ENCODE results near the gene PKD1L1. TPM values are rescaled to one million over a fixed set of nuclear protein-coding genes. Genes with fewer than 3 reads are reported as not detected.

Gene PKD1L1
- total RNA-seq, 1 experiment from 2014 or later = 0.17 TPM

DNA sequence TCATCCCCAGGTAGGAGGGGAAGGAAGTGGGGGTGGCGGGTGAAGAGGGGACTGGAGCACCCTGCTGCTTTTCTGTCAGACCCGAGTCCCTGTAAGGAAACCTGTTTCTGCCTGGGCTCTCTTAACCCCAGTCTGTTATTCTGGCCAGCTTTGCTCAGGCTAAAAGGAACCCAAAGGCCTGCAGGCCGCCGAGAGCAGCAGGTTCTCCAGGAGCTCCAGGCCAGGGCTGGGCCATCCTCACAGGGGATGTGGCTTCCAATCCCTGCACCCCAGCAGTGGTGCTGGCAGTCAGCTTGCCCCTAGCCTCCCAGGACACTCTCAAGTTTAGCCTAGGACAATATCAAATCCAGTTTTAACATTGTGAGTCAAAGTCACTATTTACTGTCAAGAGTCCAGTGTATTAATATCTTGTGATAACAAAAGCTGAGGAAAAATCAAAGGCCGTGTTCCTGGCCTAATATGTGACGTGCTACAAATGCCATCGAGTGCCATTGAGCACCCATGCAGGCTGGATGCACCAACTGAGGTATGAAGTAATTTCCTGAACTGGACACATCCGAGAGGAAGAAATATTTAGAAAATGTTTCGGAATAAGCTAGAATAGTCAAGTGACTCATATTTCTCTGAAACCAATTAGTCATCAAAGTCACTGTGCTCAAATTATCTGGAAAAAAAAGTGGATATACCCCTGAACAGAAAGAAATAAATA lies 7.0 kb downstream of the PKD1L1 start:
- H3K36me3 ChIP-seq (ENCODE audit: control insufficient read depth in 1 of 2, insufficient read depth in 2 of 2, low read length in 2 of 2) = no peaks in the 10 kb centered on the region
- no peak overlapping the region for H3K9ac ChIP-seq (ENCODE audit: low read length)
- no peaks in the 10 kb centered on the region for H3K79me2 ChIP-seq (ENCODE audit: insufficient read depth, low read length)
- H3K9me2 ChIP-seq (ENCODE audit: insufficient read depth) = no peaks in the 10 kb centered on the region
- intact Hi-C loops (cut with micrococcal nuclease) = loop anchor here (10.0 kb wide), 1 partner anchor 1914 kb away; no protein-coding TSS in a partner anchor
- H3K4me3 ChIP-seq (replicated peaks in 1 of 2; ENCODE audit: low read depth in 1 of 2, low read length in 2 of 2) = no peak overlapping the region
- H2AFZ ChIP-seq (ENCODE audit: low read depth, low read length, poor library complexity, severe bottlenecking) = no peak overlapping the region
- DNase-seq (ENCODE audit: low read depth, low spot score) (no peak), ATAC-seq (no peak)
- ChIA-PET CTCF (no interaction called here), POLR2A (no interaction called here), RAD21 (ENCODE audit: low non-redundant PET in 1 of 2, low total read pairs in 2 of 2, uncharacterized antibody in 2 of 2, unreplicated experiment in 2 of 2) (no interaction called here)
- H3K27me3 ChIP-seq (ENCODE audit: insufficient read depth, low read length) = no peaks in the 10 kb centered on the region
- H3K4me2 ChIP-seq (ENCODE audit: low read length) = peak overlapping the region; percentile 5; the same call in 1 of the 2 replicates
- no peak overlapping the region for H3K27ac ChIP-seq (ENCODE audit: low read depth, low read length)
- peaks cover 0 to 9% of the 10 kb centered on the region in 2 experiments; a peak in 2 of 4 replicates for H3K4me1 ChIP-seq (ENCODE audit: control insufficient read depth in 1 of 2, insufficient read depth in 2 of 2, low read length in 2 of 2)
- no TSS peak for BruUV-seq (replicated peaks)
- TF ChIP-seq, protein P1, sequence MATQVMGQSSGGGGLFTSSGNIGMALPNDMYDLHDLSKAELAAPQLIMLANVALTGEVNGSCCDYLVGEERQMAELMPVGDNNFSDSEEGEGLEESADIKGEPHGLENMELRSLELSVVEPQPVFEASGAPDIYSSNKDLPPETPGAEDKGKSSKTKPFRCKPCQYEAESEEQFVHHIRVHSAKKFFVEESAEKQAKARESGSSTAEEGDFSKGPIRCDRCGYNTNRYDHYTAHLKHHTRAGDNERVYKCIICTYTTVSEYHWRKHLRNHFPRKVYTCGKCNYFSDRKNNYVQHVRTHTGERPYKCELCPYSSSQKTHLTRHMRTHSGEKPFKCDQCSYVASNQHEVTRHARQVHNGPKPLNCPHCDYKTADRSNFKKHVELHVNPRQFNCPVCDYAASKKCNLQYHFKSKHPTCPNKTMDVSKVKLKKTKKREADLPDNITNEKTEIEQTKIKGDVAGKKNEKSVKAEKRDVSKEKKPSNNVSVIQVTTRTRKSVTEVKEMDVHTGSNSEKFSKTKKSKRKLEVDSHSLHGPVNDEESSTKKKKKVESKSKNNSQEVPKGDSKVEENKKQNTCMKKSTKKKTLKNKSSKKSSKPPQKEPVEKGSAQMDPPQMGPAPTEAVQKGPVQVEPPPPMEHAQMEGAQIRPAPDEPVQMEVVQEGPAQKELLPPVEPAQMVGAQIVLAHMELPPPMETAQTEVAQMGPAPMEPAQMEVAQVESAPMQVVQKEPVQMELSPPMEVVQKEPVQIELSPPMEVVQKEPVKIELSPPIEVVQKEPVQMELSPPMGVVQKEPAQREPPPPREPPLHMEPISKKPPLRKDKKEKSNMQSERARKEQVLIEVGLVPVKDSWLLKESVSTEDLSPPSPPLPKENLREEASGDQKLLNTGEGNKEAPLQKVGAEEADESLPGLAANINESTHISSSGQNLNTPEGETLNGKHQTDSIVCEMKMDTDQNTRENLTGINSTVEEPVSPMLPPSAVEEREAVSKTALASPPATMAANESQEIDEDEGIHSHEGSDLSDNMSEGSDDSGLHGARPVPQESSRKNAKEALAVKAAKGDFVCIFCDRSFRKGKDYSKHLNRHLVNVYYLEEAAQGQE (IDR thresholded peaks at IDR 0.05; ENCODE audit: low read depth) = no peak
- TF ChIP-seq, protein P2, sequence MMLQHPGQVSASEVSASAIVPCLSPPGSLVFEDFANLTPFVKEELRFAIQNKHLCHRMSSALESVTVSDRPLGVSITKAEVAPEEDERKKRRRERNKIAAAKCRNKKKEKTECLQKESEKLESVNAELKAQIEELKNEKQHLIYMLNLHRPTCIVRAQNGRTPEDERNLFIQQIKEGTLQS (IDR thresholded peaks at IDR 0.05) = no peak
- TF ChIP-seq TCF7L2 (IDR thresholded peaks at IDR 0.05; ENCODE audit: borderline replicate concordance, extremely low read depth, insufficient read depth, insufficient read length) (no peak), ZFX (IDR thresholded peaks at IDR 0.05) (no peak), POLR2AphosphoS5 (IDR thresholded peaks at IDR 0.05; ENCODE audit: low read depth, low read length) (no peak)
- TF ChIP-seq, protein P3, sequence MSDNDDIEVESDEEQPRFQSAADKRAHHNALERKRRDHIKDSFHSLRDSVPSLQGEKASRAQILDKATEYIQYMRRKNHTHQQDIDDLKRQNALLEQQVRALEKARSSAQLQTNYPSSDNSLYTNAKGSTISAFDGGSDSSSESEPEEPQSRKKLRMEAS (IDR thresholded peaks at IDR 0.05) = no peak
- no peaks in the 10 kb centered on the region for H4K20me1 ChIP-seq (ENCODE audit: insufficient read depth)
- H3K9me3 ChIP-seq (ENCODE audit: control insufficient read depth in 1 of 2, insufficient read depth in 1 of 2, low read depth in 1 of 2, low read length in 2 of 2) = no peaks in the 10 kb centered on the region

All from HCT116 (cell line).